HG03460 (cell line): ENCODE measurements around the gene CNKSR2.

ENCODE experiments used
- ATAC-seq: cut with Tn5 transposase; IDR thresholded peaks from one replicate; pipeline ENCODE4 v1.9.1; 2021; ENCODE audit not compliant: unreplicated experiment

The CNKSR2 gene

GRCh38 chrX:21374163-21374993 lies at the start of gene CNKSR2:
Gene CNKSR2 (plus strand): TSS chrX:21374418. CDS start chrX:21374898, 480 bp downstream.
- ATAC-seq, result peak; percentile 67

- ATAC-seq, result no peak
Measured at GRCh38 chrX:21354725-21355124, 19.5 kb upstream of the CNKSR2 start.

DNA sequence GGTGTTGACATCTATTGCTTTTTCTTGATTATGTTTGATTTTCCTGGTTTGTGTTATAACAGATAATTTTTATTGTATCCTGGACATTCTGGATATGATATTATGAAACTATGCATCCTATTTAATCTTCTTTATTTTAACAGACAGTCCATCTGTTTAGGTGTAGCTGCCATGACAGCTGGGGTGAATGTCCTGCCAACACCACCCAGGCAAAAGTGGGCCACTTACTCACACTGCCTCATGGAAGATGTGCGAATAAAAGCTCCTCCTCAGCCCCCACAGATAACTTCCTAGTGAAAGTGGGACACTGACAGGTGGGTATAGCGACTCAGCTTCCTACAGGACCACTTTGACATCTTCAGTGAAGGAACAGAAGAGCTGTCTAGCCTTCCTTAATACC lies 18.4 kb upstream of the CNKSR2 start:
- no peak for ATAC-seq

DNA sequence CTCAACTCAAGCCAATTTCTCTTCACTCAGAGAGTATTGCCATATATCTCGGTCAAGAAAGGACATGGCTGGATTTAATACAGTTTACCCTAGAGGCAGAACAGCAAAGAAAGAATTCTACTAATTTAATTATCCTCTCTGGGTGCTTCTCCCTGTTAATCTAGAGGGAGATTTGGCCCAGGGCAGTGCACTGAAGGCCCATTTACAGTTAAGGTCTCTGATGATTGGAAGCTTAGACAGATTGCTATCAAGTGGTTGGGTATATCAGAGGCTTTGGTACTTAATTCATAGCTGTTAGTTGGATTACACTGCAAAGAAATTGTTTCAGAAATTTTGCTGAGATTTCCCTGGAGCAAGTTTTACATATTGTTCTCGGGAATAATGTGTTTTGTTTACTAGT lies 4.6 kb upstream of the CNKSR2 start:
- ATAC-seq, result no peak

DNA sequence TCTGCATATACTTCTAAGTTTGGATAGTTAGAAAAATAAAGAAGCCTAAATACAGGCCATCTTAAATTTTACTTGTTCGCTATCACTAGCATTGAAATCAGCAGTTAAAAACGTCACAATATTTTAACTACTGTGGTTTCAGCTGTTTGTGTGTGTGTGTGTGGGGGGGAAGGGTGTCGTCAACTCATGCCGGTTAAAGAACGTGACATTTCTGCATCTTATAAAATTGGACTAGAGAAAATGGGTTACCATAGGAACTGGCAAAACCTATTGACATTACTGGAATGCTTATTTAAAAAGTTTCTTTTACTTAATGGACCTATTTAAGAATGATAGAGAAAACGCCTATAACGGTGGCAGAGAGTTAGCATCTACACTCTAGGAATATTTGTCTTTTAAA lies 1.2 kb upstream of the CNKSR2 start:
- no peak for ATAC-seq

GRCh38 chrX:21373637-21374162 lies 518 bp upstream of the CNKSR2 start:
- peak; percentile 33 for ATAC-seq

DNA sequence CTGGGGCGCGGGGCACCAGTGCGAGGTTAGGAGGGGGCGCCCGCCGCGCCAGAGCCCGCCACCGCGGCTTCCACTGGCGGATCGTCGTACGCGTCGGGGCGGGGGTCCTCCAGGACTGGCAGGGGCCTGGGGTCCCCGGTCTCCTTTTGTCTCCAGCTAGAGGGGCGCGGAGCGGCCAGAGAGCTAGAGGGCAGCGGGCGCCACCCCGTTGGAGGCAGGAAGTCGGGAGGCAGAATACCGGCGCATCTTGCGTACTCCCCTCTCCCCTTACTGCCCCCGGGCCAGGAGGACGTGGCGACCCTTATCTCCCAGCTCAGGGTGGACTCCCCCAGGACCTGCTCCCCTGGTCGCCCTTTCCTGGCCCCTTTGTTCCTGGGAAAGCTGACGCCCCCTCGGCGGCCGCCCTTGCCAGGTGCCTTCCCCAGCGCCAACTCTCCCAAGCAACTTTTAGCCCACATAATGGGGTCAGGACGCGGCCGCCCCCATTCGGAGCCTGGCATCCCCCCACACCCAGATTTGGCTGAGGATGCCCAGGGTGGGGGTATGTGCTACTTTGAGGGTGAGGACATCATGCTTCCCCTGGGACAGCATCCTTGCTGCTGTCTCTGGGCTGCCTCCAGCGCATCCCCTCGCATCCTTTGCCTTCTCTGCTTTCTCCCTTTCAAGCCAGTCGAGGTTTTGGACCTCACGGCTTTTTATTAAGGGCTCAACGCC lies 933 bp downstream of the CNKSR2 start:
- peak; percentile 28 for ATAC-seq

DNA sequence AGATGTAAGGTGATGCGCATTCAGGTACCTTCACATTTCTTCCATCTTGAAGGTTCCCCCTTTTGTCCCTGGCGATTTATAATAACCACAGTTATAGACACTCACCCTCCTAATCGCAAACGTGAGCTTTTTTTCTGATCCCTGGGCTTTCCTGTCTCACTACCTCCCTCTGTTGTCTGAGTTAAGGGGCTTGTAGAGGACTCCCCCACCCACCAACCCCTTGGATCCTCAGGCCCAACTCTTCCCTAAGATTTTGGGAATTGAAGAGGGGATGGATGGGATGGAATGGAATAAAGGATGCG lies 1.4 kb downstream of the CNKSR2 start:
- ATAC-seq, result no peak

DNA sequence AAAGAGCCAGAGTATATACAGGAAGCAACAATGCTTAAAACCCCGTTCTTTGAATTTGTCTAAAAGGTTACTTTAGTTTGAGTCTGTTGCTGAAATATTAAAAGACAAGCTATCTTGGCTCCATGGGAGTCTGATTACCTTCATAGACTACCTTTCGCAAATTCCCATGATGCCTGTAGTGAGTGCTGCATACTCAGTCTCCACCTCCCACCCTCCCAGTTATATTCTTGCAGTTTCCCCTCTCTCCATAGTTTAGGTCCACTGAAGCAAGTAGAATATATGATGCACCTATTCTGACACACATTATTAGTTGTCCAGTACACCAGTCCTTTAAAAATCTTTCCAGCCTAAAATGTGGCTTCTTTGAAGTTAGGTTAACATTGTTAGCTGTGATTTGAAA lies 2.4 kb downstream of the CNKSR2 start:
- ATAC-seq, result no peak

DNA sequence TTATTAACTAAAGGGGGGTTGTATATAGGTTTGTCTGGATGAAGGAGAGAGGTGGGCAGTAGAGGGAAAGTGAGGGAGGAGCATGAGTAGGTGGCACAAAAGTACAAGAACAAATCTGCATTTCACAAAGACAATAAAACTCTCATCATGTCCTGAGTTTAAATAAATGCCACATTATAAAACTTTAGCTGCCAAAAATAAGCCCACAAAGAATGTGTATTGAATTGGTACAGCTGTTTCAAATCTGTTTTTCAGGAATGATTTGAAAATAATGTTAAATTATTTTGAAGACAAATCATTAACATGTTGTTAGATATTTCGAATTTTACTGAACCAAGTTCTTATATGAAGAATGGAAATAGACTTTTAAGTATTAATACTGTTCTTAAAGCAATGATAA lies 5.8 kb downstream of the CNKSR2 start:
- ATAC-seq, result no peak

DNA sequence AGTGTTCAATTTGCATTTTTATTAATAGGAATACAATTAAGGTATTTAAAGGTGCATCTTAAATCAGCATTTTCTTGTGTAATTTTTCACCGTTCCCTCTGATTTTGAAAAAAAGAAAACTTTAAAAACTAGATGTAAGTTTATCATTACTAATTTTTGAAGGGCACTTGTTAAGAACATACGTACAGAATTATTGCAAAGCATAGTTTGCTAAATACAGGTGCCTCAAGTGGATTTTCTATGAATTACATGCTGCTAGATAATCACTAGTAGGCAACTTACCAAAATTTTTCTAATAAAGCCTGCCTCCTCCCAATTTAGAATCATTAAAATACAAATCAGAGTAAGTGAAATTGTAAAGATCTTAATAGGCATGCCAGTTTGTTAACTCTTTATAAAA lies 8.5 kb downstream of the CNKSR2 start:
- no peak for ATAC-seq

DNA sequence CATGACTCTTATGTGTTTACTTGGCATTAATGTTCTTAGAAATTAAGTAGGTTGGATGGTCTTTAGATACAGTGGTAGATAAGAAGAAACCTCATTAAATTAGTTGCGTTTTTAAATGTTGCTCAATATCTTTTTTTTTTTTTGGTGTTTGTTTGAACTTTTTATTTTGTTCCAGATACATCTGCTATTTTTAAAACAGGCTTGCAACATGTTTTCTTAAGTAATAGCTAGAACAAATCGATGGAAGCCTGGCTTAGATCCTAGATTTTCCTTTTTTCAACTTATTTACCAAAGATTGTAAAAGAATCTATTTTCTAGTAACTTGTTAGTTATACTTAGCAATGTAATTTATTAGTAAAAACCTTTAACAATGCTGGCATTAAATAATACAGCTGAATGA lies 9.3 kb downstream of the CNKSR2 start:
- no peak for ATAC-seq

DNA sequence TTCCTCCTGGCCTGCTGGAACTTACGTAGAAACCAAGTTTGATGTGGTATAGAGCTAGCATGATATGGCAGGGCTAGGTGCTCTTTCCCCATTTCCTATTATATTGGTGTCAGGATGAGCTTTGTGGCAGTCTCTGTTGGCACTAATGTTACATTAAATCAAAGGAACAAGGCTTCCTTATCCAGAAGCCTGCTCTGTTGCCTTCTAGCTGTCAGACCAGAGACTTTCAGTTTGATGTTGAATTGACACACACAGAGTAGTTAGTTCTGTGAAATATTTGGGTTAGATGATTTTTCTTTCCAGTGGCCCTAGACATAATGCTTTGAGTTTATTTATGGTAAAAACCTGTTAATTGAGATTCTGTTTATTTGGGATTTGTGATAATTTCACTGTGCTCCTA lies 10.0 kb downstream of the CNKSR2 start:
- ATAC-seq, result no peak

- ATAC-seq, result no peak
Measured at GRCh38 chrX:21394792-21395191, 20.6 kb downstream of the CNKSR2 start.

DNA sequence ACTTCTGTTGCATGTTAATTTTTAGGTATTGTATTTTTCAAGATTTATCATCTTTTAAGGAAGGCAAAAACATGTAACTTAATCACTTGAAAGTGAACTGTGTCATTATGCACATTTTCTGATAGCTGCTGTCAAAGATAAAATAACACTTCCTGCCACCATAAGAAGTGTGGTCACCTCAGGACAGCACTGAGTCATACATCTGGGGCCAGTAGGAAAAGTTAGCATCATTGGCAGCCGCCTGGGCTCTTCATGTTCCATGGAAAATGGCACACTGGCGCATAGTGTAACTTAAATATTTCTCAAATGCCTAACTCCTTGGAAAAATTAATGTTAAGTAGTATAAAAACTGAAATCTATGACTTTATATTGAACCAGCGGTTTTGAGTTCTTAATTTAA lies 24.2 kb downstream of the CNKSR2 start:
- no peak for ATAC-seq

- ATAC-seq, result no peak
Measured at GRCh38 chrX:21400408-21401121, 26.3 kb downstream of the CNKSR2 start.

- ATAC-seq, result no peak
Measured at GRCh38 chrX:21408307-21408706, 34.1 kb downstream of the CNKSR2 start.

DNA sequence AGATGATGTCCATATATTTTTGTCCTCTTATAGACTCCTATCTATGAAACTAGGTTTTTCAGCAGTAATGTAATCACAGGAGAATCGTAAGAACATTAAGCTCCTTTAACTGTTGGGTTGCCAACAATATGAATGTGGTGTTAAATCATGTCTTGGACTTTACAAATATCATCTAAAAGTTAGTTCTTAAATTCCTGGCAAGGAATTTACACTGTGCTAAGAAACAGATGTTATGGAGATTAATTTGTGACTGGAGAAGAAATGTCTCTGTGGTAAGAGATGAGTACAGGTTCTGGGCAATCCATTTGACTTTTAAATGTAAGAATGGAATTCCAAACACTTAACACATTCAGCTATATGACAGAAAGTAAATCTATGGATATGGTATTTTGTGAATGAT lies 34.6 kb downstream of the CNKSR2 start:
- no peak for ATAC-seq

- no peak for ATAC-seq
Measured at GRCh38 chrX:21412029-21412428, 37.8 kb downstream of the CNKSR2 start.

DNA sequence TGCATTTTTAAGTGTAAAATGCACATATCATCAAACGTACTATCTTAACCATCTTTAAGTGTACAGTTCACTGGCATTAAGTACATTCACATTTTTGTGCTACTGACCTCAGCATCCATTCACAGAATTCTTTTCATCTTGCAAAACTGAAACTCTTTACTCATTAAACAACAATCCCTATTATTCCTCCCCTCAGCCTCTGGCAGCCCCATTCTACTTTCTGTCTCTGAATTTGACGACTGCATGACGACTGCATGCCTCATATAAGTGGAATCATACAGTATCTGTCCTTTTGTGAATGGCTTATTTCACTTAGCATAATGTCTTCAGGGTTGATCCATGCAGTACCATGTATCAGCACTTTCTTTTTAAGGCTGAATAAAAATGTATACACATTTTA lies 38.7 kb downstream of the CNKSR2 start:
- no peak for ATAC-seq

DNA sequence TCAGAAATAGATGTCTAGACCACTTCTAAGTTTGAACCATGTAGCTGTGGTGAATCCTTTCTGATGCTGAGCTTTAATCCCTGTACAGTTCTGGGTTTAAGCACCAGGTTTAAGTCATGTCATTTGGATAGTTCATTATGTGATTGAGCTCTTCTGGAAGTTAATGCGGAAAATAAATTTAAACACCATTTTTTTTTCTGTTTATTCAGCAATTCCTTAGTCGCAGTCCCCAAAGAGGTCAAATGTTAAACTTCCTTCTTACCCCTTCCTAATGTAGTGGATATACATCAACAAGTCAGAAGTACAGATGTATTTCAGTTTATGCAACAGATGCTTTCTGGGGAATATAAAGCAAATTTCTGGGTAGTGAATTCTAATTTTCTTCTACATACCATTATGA lies 52.9 kb downstream of the CNKSR2 start:
- no peak for ATAC-seq

DNA sequence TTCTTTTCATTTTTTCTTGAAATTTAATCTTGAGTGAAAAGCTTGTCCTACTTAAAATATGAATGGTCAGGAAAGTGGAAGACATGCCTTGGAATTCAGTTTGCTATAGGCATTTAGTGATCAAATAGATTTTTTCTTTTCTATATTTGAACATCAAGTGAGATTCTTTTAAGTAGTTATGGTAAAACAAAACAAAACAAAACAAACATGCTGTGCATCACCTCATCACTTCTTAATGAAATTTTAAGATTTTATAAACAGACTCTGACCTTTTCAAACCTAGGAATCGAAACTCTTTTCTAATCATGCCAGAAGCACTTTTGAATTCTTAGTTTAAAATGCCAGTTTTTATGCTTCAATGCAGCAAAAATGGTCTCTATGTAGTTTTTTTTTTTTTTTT lies 62.8 kb downstream of the CNKSR2 start:
- ATAC-seq, result no peak
